OCI-LY1 (cell line): Measurements from ENCODE around the gene KIAA0232.

Experiments used
- H2AFZ ChIP-seq: fragments of 200-600 bp; sonication (generic), shearing (Covaris generic); 2 replicates; pipeline ENCODE4 v1.6.0; 2014; ENCODE audit warnings: antibody characterized with exemption, mild to moderate bottlenecking, low read length
- H3F3A ChIP-seq: fragments of 200-600 bp; sonication (generic), shearing (Covaris generic); 2 replicates; pipeline ENCODE4 v1.6.0; 2014; ENCODE audit warnings: mild to moderate bottlenecking, antibody characterized with exemption, low read length, moderate library complexity; ENCODE audit not compliant: insufficient read depth
- H3K27ac ChIP-seq: fragments of 200-600 bp; sonication (generic); 2 replicates; pipeline ENCODE4 v1.5.1; 2014; ENCODE audit warnings: low read length, mixed run types, mild to moderate bottlenecking, low read depth; ENCODE audit not compliant: poor library complexity, severe bottlenecking
- H3K27me3 ChIP-seq: fragments of 200-600 bp; sonication (generic); 2 replicates; pipeline ENCODE4 v1.6.0; 2014; ENCODE audit warnings: antibody characterized with exemption, mild to moderate bottlenecking, low read length, moderate library complexity; ENCODE audit not compliant: insufficient read depth
- H3K36me3 ChIP-seq: fragments of 200-600 bp; sonication (generic); 2 replicates; pipeline ENCODE4 v1.6.1; 2014; ENCODE audit warnings: mild to moderate bottlenecking, antibody characterized with exemption, low read length, moderate library complexity, mixed read lengths; ENCODE audit not compliant: insufficient read depth
- H3K4me1 ChIP-seq: fragments of 200-600 bp; sonication (generic); 2 replicates; pipeline ENCODE4 v1.5.1; 2014; ENCODE audit warnings: mild to moderate bottlenecking, low read length, moderate library complexity; ENCODE audit not compliant: insufficient read depth, severe bottlenecking
- H3K4me2 ChIP-seq: fragments of 200-600 bp; sonication (generic), shearing (Covaris generic); 2 replicates; pipeline ENCODE4 v1.6.1; 2014; ENCODE audit warnings: low read length
- H3K4me3 ChIP-seq: fragments of 200-600 bp; sonication (generic); 2 replicates; pipeline ENCODE4 v1.5.1; 2014; ENCODE audit warnings: low read length, low read depth, mild to moderate bottlenecking, mixed read lengths; ENCODE audit not compliant: poor library complexity, severe bottlenecking
- H3K79me2 ChIP-seq: fragments of 200-600 bp; shearing (Covaris generic); 2 replicates; pipeline ENCODE4 v1.6.1; 2016; ENCODE audit warnings: mixed run types, low read length, mixed read lengths; ENCODE audit not compliant: insufficient read depth
- H3K9ac ChIP-seq: fragments of 200-600 bp; sonication (generic), shearing (Covaris generic); 2 replicates; pipeline ENCODE4 v1.6.1; 2014; ENCODE audit warnings: mild to moderate bottlenecking, low read length, mixed read lengths
- H3K9me2 ChIP-seq: fragments of 200-600 bp; sonication (generic), shearing (Covaris generic); 2 replicates; pipeline ENCODE4 v1.6.1; 2014; ENCODE audit warnings: low read depth, mild to moderate bottlenecking, low read length, mixed read lengths
- H3K9me3 ChIP-seq: fragments of 200-600 bp; shearing (Covaris generic); 2 replicates; pipeline ENCODE4 v1.6.1; 2014; ENCODE audit warnings: low read length, mixed read lengths
- H4K20me1 ChIP-seq: fragments of 200-600 bp; sonication (generic), shearing (Covaris generic); 2 replicates; pipeline ENCODE4 v1.6.0; 2016; ENCODE audit warnings: mild to moderate bottlenecking, low read length; ENCODE audit not compliant: insufficient read depth
- CTCF ChIP-seq: fragments of 200-600 bp; sonication (generic), shearing (Covaris generic); IDR thresholded peaks from 2 replicates; pipeline ENCODE4 v1.5.1; 2017; ENCODE audit warnings: mild to moderate bottlenecking, antibody characterized with exemption, low read length, moderate library complexity, mixed read lengths
- EZH2 ChIP-seq: fragments of 200-600 bp; sonication (generic), shearing (Covaris generic); IDR thresholded peaks from 2 replicates; pipeline ENCODE4 v1.8.0; 2017; ENCODE audit warnings: borderline replicate concordance, mixed run types, mild to moderate bottlenecking, antibody characterized with exemption, low read length, moderate library complexity, mixed read lengths

KIAA0232 gene

GRCh38 chr4:6917461-6918271 lies 135.1 kb downstream of the KIAA0232 start:
- no peaks in the 10 kb centered on the region for H3K9me2 ChIP-seq
- no peaks in the 10 kb centered on the region for H3K9me3 ChIP-seq
- H3K27ac ChIP-seq: peak overlapping the region; percentile 84
- H3K4me3 ChIP-seq: peak overlapping the region; percentile 33
- TF ChIP-seq EZH2 (no peak), CTCF (peak; percentile 25; the same call in 1 of the 2 replicates)
- H4K20me1 ChIP-seq: no peaks in the 10 kb centered on the region
- H3K36me3 ChIP-seq: no peaks in the 10 kb centered on the region
- no peaks in the 10 kb centered on the region for H3K79me2 ChIP-seq
- H2AFZ ChIP-seq: no peak overlapping the region
- H3F3A ChIP-seq: no peaks in the 10 kb centered on the region
- H3K27me3 ChIP-seq: no peaks in the 10 kb centered on the region
- peak overlapping the region; percentile 39; the same call in 1 of the 2 replicates for H3K9ac ChIP-seq
- H3K4me1 ChIP-seq: peaks cover 47% of the 10 kb centered on the region
- peak overlapping the region; percentile 45 for H3K4me2 ChIP-seq

- Histone ChIP-seq H3K27ac (peak overlapping the region; percentile 84), H3K36me3 (peaks cover 2% of the 10 kb centered on the region; the same call in 1 of the 2 replicates), H3K4me1 (peaks cover 40% of the 10 kb centered on the region), H3K4me3 (peak overlapping the region; percentile 33), H3K9me2 (no peaks in the 10 kb centered on the region), H3K27me3 (no peaks in the 10 kb centered on the region), H3K4me2 (peak overlapping the region; percentile 45), H3K9me3 (no peaks in the 10 kb centered on the region), H3K79me2 (no peaks in the 10 kb centered on the region), H2AFZ (no peak overlapping the region), H3F3A (no peaks in the 10 kb centered on the region), H4K20me1 (no peaks in the 10 kb centered on the region), H3K9ac (peak overlapping the region; percentile 31; the same call in 1 of the 2 replicates)
- TF ChIP-seq CTCF: no peak
- TF ChIP-seq EZH2: no peak
Measured at GRCh38 chr4:6918338-6918737, 135.8 kb downstream of the KIAA0232 start.

GRCh38 chr4:6920171-6920570 lies 137.6 kb downstream of the KIAA0232 start:
- Histone ChIP-seq H3K27me3 (no peaks in the 10 kb centered on the region), H3K36me3 (peaks cover 16% of the 10 kb centered on the region), H3K9ac (no peak overlapping the region), H3F3A (no peaks in the 10 kb centered on the region), H4K20me1 (no peaks in the 10 kb centered on the region), H3K9me2 (no peaks in the 10 kb centered on the region), H3K4me3 (no peak overlapping the region), H3K9me3 (no peaks in the 10 kb centered on the region), H2AFZ (no peak overlapping the region), H3K27ac (no peak overlapping the region), H3K4me1 (peaks cover 35% of the 10 kb centered on the region), H3K4me2 (no peak overlapping the region), H3K79me2 (no peaks in the 10 kb centered on the region)
- TF ChIP-seq EZH2 (no peak), CTCF (no peak)
